NCI-H2196 (cell line): ENCODE data around the gene ZFP62.
A peak's percentile ranks its signal among the peaks of the same experiment; 100 is the strongest.

ENCODE experiments used
- DNase-seq: peaks from one replicate; lab custom pipeline; 2025; ENCODE audit not compliant: unreplicated experiment; lab: John Stamatoyannopoulos, UW

ZFP62 gene

DNA sequence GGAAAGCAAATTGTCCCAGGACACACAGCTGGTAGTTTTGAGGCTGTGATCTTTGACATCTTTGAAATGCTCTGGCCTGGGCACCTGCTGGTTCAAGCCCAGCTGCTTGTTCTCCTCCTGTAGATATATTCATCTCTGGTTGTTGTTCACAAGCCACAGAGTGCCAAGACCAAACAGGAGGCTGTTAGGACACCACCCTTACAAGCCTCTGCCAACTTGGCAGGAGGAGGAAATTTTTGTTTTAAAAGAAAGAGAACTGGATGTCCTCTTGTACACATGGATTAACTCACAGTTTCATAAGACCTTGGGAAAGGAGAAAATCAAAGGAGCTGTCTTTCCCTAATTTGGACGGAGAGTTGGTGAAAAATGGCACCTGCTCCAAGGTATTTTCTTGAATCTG, 8.5 kb upstream of the ZFP62 start:
- DNase-seq = no peak

DNA sequence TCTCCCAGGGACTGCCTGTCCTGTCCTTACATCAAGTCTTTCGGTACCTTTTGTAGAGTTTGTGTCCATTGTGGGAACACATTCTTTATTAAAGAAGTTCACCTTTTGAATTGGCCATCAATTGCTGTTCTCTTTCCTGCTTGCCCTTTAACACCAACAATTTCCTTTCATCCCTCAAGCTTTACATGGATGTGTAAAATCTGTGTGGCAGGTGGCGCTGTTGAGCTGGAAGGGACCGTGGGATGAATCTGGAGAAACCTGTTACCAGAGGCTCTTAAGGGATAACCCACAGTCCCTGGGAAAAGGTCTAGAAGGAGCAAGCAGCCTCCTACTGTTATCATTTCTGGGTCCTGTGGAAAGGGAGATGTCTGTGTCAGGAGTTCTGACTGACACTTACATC, 7.9 kb upstream of the ZFP62 start:
- DNase-seq = peak; percentile 90

DNA sequence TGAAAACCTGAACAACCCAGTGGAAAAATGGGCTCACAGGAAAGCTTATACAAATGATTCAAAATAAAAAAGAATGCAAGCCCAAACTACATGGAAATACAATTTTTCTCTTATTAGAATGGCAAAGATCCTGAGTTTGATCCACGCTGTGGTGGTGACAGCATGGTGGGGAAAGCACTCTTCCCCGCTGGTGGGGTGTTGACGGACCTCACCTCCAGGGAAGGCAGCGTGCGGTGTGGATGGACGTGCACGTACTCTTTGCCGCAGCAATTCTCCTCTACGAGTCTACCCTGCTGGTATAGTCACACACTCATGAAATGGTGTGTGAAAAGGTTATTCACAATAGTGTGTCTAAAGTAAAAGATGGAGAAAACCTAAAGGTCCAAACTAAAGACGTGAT, 5.9 kb upstream of the ZFP62 start:
- DNase-seq = no peak

DNA sequence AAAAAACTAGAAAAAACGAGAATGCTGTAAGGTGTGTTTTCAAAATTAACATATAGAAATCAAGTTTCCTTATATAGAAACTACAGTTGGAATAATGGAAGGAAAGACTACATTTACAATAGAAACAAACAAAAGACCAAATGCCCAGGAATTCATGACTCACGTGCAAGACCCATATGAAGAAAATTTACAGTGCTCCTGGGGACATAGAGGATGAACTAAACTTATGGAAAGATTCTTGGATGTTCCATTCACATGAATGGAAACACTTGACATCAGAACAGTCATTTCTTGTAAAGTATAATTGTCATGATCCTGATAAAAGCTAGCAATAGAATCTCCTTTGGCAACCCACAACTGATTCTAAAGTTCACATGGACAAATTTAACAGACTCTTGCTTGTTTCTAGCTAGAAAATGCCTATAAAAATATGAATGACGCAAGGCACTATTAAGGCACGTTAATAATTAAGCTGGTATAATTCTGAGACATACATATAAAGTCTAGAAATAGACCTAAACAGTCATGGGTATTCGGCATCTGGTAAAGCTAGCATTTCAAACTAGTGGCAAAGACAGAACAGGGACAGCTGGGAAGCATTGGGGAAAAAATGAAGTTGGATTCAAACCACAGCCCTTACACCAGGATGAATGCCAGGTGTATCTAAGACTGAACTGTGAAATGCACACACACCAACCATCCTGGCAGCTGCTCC, 5.1 kb upstream of the ZFP62 start:
- no peak for DNase-seq

DNA sequence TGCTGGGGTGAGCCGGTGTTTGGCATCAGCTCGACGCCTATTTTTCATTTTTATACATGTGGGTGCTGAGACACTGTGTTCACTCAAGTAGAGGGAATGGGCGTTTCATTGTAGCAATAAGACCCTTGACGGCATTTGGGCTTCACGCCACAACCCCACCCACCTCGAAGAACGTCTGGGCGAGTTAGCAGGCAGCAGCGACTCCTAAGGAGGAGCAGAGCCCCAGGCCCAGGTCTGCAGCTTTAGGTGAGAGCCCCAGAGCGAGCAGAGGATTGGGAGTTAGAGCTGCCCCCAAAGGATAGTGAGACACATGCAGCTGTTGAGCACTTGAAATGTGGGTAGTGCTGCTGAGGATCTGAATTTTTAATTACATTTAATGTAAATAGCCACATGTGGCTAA, 1.6 kb upstream of the ZFP62 start:
- DNase-seq = no peak

DNA sequence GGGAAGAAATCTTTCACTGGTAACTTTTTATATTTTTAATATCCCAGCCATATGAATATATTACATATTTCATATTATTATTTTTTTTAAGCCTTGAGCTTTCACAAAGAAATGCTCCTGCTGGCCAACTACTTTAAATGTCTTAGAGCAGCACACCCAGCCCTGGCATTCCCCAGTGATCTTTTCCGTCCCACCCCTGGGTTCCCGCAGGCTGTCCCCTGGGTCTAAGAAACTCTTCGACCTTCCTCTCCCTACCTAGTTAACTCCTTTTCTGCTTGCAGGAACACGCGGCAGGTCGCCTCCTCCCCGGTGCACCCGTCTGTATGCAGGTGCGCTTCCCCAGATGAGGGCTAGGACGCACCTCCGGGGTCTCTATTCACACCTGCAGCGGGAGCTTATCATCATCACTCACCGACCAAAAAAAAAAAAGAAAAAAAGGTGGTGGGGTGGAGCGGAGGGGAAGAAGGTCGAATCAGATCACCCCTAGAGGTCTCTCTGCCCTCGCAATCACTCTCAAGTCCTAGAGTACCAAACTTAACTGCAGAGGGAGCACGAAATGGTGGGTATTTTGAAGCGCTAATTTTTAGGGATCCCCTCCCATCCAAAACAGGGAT, 696 bp downstream of the ZFP62 start:
- DNase-seq = no peak

DNA sequence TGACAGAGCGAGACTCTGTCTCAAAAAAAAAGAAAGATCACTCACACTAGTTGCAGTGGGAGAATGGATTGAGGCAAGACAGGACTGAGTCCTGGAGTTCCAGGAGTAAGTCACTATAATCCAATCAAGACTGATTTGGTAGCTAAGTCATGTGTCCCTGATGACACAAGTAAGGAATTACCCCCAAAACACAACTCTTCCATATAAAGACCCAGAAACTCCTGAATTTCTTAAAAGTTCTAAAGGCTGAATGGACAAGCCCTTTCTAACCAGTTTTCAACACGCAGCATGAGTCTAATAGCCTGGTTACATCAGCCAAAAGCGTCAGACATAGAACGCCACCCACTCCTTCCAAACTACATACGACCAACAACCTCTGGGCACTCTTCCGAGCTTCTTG, 2.5 kb downstream of the ZFP62 start:
- DNase-seq = no peak

DNA sequence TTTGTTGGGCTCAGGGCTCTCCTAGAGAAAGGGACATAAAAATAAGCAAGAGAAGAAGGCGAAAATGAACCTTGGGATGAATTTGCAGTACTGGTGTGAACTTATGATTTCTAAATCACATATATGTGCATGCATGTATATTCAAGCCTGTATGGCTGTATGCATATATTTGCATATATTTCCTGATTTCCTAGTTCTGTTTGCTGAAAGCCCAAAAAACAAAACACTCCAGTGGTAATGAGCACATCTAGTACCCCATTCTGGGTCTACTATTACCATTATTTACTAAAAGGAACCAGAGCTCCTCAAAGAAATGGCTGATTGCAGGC, 7.3 kb downstream of the ZFP62 start:
- no peak for DNase-seq

DNA sequence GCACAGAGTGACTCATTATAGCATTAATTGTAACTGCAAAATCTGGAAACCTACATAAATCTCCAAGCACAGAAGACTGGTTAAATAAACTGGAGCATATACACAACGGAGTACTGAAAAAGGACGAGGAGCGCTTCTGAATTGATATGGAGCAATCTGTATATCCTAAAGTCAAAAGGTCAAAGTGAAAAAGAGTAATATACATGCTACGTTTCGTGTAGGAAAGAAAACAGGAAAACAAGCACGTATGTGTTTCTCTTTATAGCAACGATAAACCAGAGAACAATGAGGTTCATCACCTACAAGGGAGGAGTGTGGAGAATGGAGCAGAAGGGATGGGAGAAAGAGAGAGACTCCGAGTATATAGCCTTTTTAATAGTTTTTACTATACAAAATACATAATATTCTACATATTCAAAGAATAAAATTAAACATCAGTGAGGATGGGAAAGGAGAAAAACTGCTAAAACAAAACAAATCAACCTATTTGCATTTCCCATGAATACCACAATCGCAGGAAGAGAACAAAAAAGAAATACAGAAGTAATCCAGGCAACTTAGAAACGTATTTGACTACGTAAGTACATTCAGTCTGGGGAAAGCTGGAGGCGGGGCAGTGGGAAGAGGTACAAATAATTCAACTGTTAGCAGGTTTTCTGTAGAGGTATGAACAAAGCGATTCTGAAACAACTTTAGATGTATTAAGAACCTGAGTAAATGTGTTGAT, 7.8 kb downstream of the ZFP62 start:
- no peak for DNase-seq

DNA sequence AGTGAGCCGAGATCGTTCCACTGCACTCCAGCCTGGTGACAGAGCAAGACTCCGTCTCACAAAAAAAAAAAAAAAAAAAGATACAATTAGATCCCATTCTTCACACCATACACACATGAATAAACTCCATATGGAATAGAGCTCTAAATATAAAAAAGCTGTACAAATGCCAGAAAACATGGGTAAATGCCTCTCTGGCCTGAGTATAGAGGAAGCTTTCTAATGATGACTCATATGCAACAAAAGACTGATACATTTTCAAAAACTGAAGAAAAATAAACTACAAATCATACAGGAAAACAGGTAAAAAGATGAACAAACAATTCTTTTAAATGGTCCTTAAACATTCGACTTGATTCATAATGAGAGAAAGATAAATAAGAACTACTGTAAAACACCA, 8.6 kb downstream of the ZFP62 start:
- no peak for DNase-seq

DNA sequence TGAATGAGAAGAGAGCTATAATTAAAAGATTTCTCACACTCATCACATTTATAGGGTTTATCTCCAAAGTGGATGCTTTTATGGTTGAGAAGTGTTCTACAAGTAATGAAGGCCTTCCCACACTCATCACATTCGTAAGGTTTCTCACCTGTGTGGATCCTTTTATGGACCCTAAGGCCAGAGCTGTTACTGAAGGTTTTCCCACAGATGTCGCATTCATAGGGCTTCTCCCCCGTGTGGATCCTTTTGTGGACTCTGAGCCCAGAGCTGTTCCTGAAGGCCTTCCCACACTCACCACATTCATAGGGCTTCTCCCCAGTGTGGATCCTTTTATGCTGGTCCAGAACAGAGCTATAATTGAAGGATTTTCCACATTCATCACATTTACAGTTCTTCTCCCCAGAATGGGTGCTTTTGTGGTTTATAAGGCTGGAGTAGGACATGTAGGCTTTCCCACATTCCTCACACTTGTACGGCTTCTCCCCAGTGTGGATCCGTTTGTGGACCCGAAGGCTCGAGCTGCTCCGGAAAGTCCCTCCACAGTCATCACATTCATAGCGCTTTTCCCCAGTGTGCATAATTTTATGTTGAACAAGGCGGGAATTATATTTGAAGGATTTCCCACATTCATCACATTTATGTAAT, 10.5 kb downstream of the ZFP62 start:
- DNase-seq = no peak

DNA sequence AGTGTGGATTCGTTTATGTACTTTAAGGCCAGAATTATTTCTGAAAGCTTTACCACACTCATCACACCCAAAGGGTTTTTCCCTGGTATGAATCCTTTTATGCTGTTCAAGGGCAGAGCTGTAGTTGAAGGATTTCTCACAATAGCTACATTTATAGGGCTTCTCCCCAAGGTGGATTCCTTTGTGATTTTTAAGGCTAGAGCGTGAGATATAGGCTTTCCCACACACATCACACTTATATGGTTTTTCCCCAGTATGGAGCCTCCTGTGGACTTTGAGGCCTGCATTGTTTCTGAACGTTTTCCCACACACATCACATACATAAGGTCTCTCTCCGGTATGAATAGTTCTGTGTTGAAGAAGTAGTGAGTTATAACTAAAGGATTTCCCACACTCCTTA, 11.2 kb downstream of the ZFP62 start:
- no peak for DNase-seq

DNA sequence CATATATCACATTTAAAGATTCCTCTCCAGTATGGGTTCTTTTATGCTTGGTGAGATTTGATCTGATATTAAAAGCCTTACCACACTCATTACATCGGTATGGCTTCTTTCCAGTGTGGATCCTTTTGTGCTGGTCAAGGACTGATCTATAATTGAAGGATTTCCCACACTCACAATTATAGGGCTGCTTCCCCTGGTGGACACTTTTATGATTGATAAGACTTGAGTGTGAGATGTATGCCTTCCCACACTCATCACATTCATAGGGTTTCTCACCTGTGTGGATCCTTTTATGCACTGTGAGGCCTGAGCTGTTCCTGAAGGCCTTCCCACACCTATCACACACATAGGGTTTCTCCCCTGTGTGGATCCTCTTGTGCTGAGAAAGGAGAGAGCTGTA, 12.2 kb downstream of the ZFP62 start:
- DNase-seq = no peak

DNA sequence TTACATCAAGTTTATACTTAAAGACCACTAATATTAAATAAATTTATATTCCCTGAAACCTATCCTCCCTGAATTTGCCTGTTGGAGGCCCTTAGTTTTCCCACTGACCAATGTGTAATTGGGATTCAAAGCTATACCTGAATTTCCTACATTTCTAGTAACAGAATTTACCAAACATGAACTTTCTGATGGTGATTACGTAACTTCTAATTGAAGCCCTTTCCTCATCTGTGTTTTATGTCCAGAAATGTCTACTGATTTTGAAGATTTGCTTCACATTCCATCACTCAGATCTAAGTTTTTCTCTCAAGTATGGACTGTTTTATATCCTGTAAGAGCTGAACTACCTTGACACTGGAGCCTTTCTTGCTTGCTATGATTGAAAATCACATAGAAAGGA, 12.8 kb downstream of the ZFP62 start:
- no peak for DNase-seq

DNA sequence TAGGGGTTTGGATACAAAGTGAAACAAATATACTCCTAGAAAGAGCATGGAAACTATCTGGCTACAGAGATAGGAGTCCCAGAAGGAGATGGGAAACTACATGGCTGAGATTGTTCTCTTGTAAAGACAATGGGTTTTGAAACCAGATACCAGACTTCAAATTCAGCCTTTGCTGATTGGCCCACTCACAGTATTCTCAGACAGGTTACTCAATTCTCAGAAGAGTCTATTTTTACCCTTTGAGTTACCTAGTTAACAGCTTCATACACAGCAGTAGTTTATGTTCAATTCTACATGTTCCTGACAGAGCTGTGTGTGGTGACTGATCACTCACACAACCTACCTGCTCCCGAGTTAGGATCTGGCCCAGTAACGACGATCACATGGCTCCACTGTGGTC, 14.1 kb downstream of the ZFP62 start:
- DNase-seq = no peak

DNA sequence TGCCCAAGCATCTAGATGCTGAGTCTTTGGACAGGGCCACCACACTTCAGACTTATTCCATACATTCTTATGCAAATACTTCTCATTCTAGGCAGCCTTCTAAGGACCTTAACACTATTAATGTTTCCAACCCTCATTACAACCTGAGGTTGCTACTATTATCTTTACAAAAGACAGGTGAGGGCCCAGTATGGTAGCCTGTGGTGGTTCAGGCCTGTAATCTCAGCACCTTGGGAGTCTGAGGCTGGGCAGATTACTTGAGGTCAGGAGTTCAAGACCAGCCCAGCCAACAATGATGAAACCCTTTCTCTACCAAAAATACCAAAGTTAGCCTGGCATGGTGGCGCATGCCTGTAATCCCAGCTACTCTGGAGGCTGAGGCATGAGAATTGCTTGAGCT, 16.2 kb downstream of the ZFP62 start:
- no peak for DNase-seq

DNA sequence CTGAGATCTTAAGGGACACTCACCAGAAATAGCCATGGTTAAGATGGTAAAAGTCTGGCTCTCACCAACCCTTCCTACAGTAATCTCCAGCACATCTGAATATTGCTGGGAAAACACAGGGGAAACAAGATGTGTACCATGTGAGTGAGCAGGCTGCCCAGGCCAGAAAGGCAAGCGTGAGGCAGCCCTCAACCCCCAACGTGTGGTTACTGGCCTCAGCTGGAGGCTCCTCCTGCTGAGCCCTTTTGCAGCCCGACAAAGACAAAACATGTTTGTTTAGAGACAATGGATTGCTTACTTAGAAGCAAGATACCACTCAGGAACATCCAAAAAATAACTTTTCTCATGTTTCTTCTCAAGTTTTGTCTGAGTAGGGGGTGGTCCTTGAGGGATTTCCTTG, 16.6 kb downstream of the ZFP62 start:
- no peak for DNase-seq

DNA sequence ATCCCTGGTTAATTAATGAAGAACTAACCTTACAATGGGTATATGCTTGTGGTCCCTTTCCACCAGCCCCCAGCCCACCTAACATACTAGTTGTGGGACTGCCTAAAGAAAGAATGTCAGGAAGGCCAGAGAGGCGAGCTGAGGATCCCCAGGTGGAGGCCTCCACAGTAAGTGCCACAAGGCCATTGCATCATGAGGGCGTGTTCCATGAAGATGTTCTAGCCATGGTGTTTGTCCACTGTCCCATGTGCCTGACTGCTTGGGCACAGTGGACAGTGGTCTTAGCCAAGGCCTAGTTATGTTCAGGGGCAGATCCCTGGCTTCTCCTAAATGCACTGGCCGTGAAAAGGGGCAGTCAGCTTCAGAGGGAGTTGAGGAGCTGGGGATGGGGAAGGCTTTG, 21.1 kb downstream of the ZFP62 start:
- no peak for DNase-seq

DNA sequence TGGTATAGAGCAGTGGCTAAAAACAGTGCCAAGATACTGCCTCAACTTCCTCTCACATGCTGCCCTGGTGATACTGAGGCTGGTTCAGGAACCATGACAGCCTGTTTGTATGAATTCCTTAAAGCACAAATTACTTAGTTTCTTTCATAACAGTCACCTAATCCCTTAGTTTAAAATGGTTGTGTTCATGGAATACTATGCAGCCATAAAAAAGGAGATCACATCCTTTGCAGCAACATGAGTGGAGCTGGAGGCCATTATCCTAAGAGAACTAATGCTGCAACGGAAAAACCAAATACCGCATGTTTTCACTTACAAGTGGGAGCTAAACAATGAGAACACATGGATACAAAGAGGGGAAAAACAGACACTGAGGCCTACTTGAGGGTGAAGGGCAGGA, 21.8 kb downstream of the ZFP62 start:
- DNase-seq = no peak

DNA sequence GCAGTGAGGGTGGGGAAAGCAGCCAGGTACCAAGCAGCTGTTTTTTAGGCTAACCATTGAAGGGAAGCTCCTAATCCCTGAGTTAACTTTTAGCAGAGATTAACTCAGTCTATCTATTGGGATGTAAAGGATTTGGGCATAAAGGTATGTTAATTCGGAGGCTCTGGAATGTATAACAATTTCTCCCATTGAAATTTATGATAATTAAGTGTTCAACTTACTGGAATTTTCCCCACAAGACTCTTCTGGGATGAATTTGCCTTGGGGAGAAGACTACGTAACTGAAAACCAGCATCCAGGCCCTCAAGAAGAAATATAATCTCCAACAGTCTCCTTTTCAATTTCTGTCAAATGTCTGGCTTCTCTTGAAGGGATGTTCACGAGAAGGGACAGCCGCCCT, 23.6 kb downstream of the ZFP62 start:
- no peak for DNase-seq

DNA sequence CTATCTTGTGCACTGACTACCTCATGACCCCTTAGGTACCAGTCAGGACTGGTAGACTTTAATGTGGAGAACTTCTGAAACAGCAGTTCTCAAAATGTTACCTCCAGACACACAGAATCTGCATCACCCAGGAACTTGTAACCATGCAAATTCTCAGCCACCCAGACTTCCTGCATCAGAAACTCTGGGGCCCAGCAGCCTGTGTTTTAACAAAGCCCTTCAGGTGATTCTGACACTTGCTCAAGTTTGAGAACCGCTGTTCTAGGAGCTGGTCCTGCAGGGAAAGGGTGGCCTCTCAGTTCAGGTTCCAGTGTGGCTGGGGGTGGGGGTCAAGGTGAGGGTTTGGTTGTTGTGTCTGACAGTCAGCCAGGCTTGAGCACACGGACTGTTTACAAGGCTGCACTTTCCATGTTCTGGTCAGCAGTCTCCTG, 28.4 kb downstream of the ZFP62 start:
- no peak for DNase-seq
